Activated naive CD4-positive, alpha-beta T cell treated with anti-CD3 and anti-CD28 coated beads, Interleukin-2, amount 50 U/mL, for 24 hours (primary cell): ENCODE results near the gene GRXCR2.
"Not testable (repeated sequence)": the region's sequence is repeated elsewhere in the genome, so short reads cannot be mapped to it uniquely, and the experiment has no call there.

Experiments
- H3K27ac Mint-ChIP-seq: one replicate; pipeline ENCODE4 v1.8.0; 2021; ENCODE audit warnings: mild to moderate bottlenecking, mixed read lengths
- H3K27me3 Mint-ChIP-seq: one replicate; pipeline ENCODE4 v1.8.0; 2021; ENCODE audit warnings: mixed read lengths
- H3K36me3 Mint-ChIP-seq: one replicate; pipeline ENCODE4 v1.8.0; 2021; ENCODE audit warnings: mixed read lengths
- H3K4me1 Mint-ChIP-seq: one replicate; pipeline ENCODE4 v1.8.0; 2021; ENCODE audit warnings: mixed read lengths
- H3K4me3 Mint-ChIP-seq: one replicate; pipeline ENCODE4 v1.8.0; 2021; ENCODE audit warnings: mild to moderate bottlenecking, mixed read lengths
- H3K9me3 Mint-ChIP-seq: one replicate; pipeline ENCODE4 v1.8.0; 2021; ENCODE audit warnings: mixed read lengths

The GRXCR2 gene

GRCh38 chr5:145855763-145856267 lies 17.0 kb downstream of the GRXCR2 start:
- H3K4me1 Mint-ChIP-seq = no peaks in the 10 kb centered on the region
- peaks cover 10% of the 10 kb centered on the region for H3K27me3 Mint-ChIP-seq
- H3K36me3 Mint-ChIP-seq = no peaks in the 10 kb centered on the region
- H3K4me3 Mint-ChIP-seq = no peak overlapping the region
- H3K9me3 Mint-ChIP-seq = no peaks in the 10 kb centered on the region
- no peak overlapping the region for H3K27ac Mint-ChIP-seq

- no peak overlapping the region for H3K4me3 Mint-ChIP-seq
- H3K27ac Mint-ChIP-seq = no peak overlapping the region
- H3K4me1 Mint-ChIP-seq = no peaks in the 10 kb centered on the region
- no peaks in the 10 kb centered on the region for H3K36me3 Mint-ChIP-seq
- no peaks in the 10 kb centered on the region for H3K9me3 Mint-ChIP-seq
- peaks cover 10% of the 10 kb centered on the region for H3K27me3 Mint-ChIP-seq
Observed at GRCh38 chr5:145854651-145855258, 18.1 kb downstream of the GRXCR2 start.

DNA sequence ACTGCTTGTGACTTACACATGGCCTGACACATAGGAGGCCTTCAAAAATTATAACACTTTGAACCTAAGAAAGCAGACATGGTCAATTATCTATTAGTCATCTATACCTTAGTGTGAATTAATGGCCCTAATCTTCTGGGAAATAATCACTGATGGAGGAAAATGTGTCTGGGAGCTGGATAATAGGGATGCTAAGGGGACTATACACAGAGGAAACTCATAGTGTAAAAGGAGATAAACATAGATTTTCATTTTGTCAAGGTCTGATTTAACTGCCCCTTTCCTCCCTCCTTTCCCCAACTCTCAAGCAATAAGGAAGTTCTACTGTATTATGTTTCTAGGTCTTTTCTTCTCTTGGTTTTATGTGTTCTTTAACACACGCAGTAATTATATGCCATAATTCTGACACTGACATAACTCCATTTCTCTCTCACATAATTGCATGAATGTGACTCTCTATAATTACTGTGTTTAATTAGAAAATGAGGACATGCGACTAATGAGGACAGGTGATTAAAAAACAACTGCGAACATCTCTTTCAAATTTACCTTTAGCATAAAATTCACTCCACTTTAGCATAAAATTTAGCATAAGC lies 18.9 kb downstream of the GRXCR2 start:
- H3K4me3 Mint-ChIP-seq = no peak overlapping the region
- no peak overlapping the region for H3K27ac Mint-ChIP-seq
- H3K36me3 Mint-ChIP-seq = no peaks in the 10 kb centered on the region
- no peaks in the 10 kb centered on the region for H3K9me3 Mint-ChIP-seq
- H3K4me1 Mint-ChIP-seq = no peaks in the 10 kb centered on the region
- H3K27me3 Mint-ChIP-seq = peaks cover 10% of the 10 kb centered on the region

DNA sequence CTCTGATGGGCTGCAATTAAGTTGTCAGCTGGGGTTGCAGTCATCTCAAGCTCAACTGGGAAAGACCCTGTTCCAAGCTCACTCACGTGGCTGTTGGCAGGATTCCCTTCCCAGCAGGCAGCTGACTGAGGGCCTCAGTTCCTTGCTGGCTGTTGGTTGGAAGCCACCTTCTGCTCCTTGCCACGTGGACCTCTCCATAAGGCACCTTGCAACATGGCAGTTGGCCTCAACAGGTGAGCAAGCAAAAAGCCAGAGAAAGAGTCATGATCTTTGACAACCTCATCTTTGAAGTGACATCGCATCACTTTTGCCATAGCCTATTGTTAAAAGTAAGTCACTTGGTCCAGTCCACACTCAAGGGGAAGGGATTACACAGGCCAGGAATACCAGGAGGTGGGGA lies 19.8 kb downstream of the GRXCR2 start:
- Mint-ChIP-seq H3K36me3 (no peaks in the 10 kb centered on the region), H3K9me3 (no peaks in the 10 kb centered on the region), H3K4me3 (no peak overlapping the region), H3K4me1 (no peaks in the 10 kb centered on the region), H3K27ac (no peak overlapping the region), H3K27me3 (peaks cover 10% of the 10 kb centered on the region)

DNA sequence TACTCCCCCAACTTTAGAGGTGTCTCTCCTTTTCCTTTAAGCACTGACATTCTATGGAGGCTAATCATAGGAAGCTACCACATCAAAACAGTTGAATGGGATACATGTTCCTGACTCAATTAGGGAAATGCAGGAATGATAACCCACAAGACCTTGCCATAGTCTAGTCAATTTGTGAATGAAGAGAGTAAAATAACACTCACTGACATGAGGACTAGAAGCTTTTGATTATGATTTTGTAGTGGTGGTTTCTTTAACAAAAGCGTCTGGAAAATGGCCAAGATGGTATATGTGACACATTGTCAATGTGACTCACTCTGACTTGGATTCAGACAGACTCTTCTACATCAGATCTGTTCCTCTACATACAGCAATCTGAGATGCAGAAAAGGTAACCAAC lies 24.0 kb downstream of the GRXCR2 start:
- Mint-ChIP-seq H3K4me3 (no peak overlapping the region), H3K36me3 (no peaks in the 10 kb centered on the region), H3K27ac (no peak overlapping the region), H3K4me1 (no peaks in the 10 kb centered on the region), H3K27me3 (no peaks in the 10 kb centered on the region), H3K9me3 (no peaks in the 10 kb centered on the region)

- no peaks in the 10 kb centered on the region for H3K27me3 Mint-ChIP-seq
- no peak overlapping the region for H3K4me3 Mint-ChIP-seq
- no peaks in the 10 kb centered on the region for H3K9me3 Mint-ChIP-seq
- H3K4me1 Mint-ChIP-seq = no peaks in the 10 kb centered on the region
- no peak overlapping the region for H3K27ac Mint-ChIP-seq
- no peaks in the 10 kb centered on the region for H3K36me3 Mint-ChIP-seq
Observed at GRCh38 chr5:145847499-145848497, 25.0 kb downstream of the GRXCR2 start.

GRCh38 chr5:145846081-145846480 lies 26.7 kb downstream of the GRXCR2 start:
- H3K36me3 Mint-ChIP-seq = no peaks in the 10 kb centered on the region
- no peaks in the 10 kb centered on the region for H3K4me1 Mint-ChIP-seq
- H3K27me3 Mint-ChIP-seq = no peaks in the 10 kb centered on the region
- no peak overlapping the region for H3K27ac Mint-ChIP-seq
- no peaks in the 10 kb centered on the region for H3K9me3 Mint-ChIP-seq
- H3K4me3 Mint-ChIP-seq = no peak overlapping the region

- Mint-ChIP-seq H3K36me3 (no peaks in the 10 kb centered on the region), H3K4me3 (no peak overlapping the region), H3K27me3 (peaks cover 10% of the 10 kb centered on the region), H3K4me1 (no peaks in the 10 kb centered on the region), H3K27ac (no peak overlapping the region), H3K9me3 (no peaks in the 10 kb centered on the region)
Observed at GRCh38 chr5:145841299-145841698, 31.5 kb downstream of the GRXCR2 start.

DNA sequence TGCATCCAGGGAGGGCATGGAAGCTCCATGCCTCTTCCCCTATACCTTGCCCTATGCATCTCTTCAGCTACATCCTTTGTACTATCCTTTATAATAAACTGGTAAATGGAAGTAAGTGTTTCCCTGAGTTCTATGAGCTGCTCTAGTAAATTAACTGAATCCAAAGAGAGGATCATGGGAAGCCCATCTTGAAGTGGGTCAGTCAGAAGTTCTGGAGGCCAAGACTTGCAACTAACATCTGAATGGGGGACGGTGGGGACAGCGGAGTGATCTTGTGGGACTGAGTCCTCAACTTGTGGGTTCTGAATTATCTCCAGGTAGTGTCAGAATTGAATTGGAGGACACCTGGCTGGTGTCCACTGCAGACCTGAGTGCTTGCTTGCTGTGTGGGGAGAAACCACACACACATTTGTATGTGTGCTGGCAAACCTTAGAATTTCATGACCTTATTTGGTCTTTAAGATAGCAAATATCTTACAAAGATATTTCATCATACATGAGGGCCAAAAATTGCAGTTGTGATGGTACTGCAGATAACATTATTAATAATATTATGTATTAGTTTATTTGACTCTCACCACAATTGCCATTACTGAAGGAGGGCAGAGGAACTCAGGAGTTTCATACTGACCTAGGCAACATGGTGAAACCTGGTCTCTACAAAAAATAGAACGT lies 32.2 kb downstream of the GRXCR2 start:
- Mint-ChIP-seq H3K36me3 (no peaks in the 10 kb centered on the region), H3K27ac (no peak overlapping the region), H3K27me3 (peaks cover 13% of the 10 kb centered on the region), H3K4me3 (no peak overlapping the region), H3K4me1 (no peaks in the 10 kb centered on the region), H3K9me3 (no peaks in the 10 kb centered on the region)

GRCh38 chr5:145838276-145838675 lies 34.5 kb downstream of the GRXCR2 start:
- H3K4me1 Mint-ChIP-seq = no peaks in the 10 kb centered on the region
- H3K27ac Mint-ChIP-seq = no peak overlapping the region

DNA sequence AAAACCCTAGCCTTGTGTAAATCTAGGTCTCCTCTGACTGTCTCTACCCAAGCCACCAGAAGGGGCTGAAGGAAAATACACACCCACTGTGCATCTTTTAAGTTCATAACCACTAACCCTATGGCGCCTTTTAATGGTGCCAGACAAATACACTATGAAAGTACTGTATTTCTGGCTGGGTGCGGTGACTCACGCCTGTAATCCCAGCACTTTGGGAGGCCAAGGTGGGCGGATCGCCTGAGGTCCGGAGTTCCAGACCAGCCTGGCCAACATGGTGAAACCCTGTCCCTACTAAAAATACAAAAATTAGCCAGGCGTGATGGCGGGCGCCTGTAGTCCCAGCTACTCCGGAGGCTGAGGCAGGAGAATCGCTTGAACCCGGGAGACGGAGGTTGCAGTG lies 36.6 kb downstream of the GRXCR2 start:
- H3K27ac Mint-ChIP-seq = not testable (repeated sequence)

More at GRCh38 chr5:145838276-145838675, 34.5 kb downstream of the GRXCR2 start:
- no peaks in the 10 kb centered on the region for H3K36me3 Mint-ChIP-seq
- no peak overlapping the region for H3K4me3 Mint-ChIP-seq
- H3K27me3 Mint-ChIP-seq = peaks cover 23% of the 10 kb centered on the region
- H3K9me3 Mint-ChIP-seq = no peaks in the 10 kb centered on the region

GRCh38 chr5:145835848-145836239 lies 37.0 kb downstream of the GRXCR2 start:
- Mint-ChIP-seq H3K36me3 (no peaks in the 10 kb centered on the region), H3K4me3 (peak overlapping the region; percentile 8), H3K27ac (no peak overlapping the region), H3K4me1 (no peaks in the 10 kb centered on the region), H3K9me3 (no peaks in the 10 kb centered on the region), H3K27me3 (peaks cover 28% of the 10 kb centered on the region)

More for the DNA sequence above, 36.6 kb downstream of the GRXCR2 start:
- H3K4me1 Mint-ChIP-seq, H3K4me3 Mint-ChIP-seq, H3K9me3 Mint-ChIP-seq, H3K36me3 Mint-ChIP-seq: not testable (repeated sequence)
- H3K27me3 Mint-ChIP-seq = peaks cover 28% of the 10 kb centered on the region

DNA sequence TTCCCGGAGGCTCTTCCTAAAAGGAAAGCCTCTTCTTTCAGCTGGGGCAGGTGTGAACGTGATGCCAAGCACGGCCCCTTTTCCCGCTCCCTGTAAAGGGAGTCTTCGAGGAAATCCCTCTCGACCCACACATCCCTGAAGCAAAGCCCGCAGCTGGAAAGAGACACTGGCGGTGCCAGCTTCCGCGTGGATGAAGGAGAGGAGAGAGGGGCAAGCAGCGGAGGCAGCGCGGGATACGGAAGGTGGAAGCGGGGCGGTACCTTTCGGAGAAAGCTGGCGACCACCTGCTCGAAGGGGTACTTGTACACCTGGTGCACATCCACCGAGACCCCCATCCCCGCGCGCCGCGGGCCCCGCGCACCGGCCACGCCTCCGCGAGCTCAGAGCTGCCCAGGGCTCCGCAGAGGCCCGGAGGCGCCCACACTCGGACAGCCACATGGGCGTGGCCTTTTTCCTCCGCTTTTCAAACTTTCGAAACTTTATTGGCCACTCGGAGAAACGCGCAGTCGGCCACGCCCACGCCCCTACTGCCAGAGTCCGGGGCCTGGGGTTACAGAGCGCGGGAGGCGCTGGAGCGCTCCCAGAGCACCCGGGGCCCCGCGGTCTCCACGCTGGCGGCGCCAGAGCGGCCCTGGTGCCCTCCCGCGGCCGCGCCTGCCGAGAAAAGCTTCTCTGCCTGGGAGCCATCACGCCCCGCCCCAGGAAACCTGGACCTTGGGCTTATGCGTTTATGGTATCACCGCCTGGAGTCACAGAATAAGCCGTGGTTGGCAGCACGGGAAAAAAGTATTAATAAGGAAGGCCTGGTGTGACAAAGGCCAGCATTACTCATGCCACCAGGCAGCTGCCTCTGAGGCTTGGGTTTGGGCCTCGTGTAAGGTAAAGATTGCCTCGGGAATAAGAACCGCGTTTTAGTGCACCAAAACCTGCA lies 37.6 kb downstream of the GRXCR2 start, which contains the start of gene PRELID2:
PRELID2 (minus strand) TSS at position 426 of the 931 bp plus-strand sequence; CDS start at position 335, 91 bp downstream.
- H3K27me3 Mint-ChIP-seq = peaks cover 28% of the 10 kb centered on the region
- H3K9me3 Mint-ChIP-seq = no peaks in the 10 kb centered on the region
- no peaks in the 10 kb centered on the region for H3K36me3 Mint-ChIP-seq
- no peak within 1 kb of the TSS for H3K27ac Mint-ChIP-seq
- H3K4me3 Mint-ChIP-seq = peak within 1 kb of the TSS; percentile 20
- H3K4me1 Mint-ChIP-seq = no peaks in the 10 kb centered on the region

DNA sequence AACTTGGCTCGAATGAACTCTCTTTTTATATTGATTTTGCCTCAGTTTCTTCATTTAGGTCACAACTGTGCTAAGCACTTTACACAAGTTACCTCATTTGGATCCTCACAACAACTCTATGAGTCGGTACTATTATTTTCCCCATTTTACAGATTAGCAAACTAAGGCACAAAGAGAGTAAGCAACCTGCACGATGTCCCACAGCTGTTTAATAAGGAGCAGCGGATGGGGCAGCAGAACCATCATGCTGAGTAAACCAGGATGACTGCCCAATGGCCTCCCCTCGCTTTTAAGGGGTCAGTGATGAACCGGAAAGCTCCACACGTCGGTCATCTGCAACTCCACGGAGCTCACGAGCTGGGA lies 38.3 kb downstream of the GRXCR2 start:
- Mint-ChIP-seq H3K27ac (no peak overlapping the region), H3K36me3 (no peaks in the 10 kb centered on the region), H3K4me3 (peak overlapping the region; percentile 20), H3K9me3 (no peaks in the 10 kb centered on the region), H3K27me3 (peaks cover 28% of the 10 kb centered on the region), H3K4me1 (no peaks in the 10 kb centered on the region)
